B cell (primary cell): ENCODE data around the gene HPS4. TPM values are rescaled to one million over a fixed set of nuclear protein-coding genes. Genes with fewer than 3 reads are reported as not detected.

Source experiments
- ATAC-seq: fragments of 200-7000 bp; cut with Tn5 transposase; one replicate; pipeline ENCODE4 v1.10.0; 2021; ENCODE audit warnings: low read depth, mild to moderate bottlenecking, moderate number of reproducible peaks, moderate library complexity
- CTCF ChIA-PET: fragments of 350-600 bp; sonication (Branson Sonifier 250); formaldehyde crosslinking; loops from one replicate; lab custom pipeline; 2021; ENCODE audit warnings: antibody characterized with exemption, inconsistent platforms; lab: Charles Lee
- POLR2A ChIA-PET: fragments of 350-600 bp; sonication (Branson Sonifier 250); formaldehyde crosslinking; loops from one replicate; lab custom pipeline; 2021; ENCODE audit warnings: antibody characterized with exemption; lab: Charles Lee
- DNase-seq: peaks from one replicate; pipeline ENCODE4 v3.0.0; 2013
- H2AFZ ChIP-seq: 2 replicates; pipeline ENCODE4 v1.6.1; 2012; ENCODE audit warnings: mild to moderate bottlenecking, low read depth, low read length; ENCODE audit not compliant: insufficient read depth, poor library complexity, severe bottlenecking
- H3K27ac ChIP-seq, 2 donors: 1 replicate in 1 of 2; 2 replicates in 1 of 2; pipeline ENCODE4 v1.5.1; 2012 to 2013; ENCODE audit warnings: low read length in 2 of 2, mild to moderate bottlenecking in 2 of 2, moderate library complexity in 1 of 2
- H3K27me3 ChIP-seq, 4 experiments: fragments of 200-600 bp in 1 of 4; sonication (generic) in 1 of 4; replicated peaks in 1 of 4; 1 replicate in 2 of 4; 2 replicates in 2 of 4; pipeline versions ENCODE4 v1.6.1 to v1.7.0; 2013 to 2016; ENCODE audit warnings: low read length in 3 of 4, mild to moderate bottlenecking in 2 of 4, mixed read lengths in 1 of 4, moderate library complexity in 1 of 4; ENCODE audit not compliant: insufficient read depth in 4 of 4, control insufficient read depth in 3 of 4; ENCODE audit errors: control extremely low read depth in 1 of 4
- H3K36me3 ChIP-seq, 2 experiments: replicated peaks in 1 of 2; 1 replicate in 1 of 2; 2 replicates in 1 of 2; pipeline versions ENCODE4 v1.6.1 to v1.7.1; 2013; ENCODE audit warnings: low read length in 1 of 2; ENCODE audit not compliant: insufficient read depth in 2 of 2, control insufficient read depth in 1 of 2; ENCODE audit errors: control extremely low read depth in 1 of 2, extremely low read depth in 1 of 2
- H3K4me1 ChIP-seq, 2 donors: fragments of 200-600 bp in 1 of 2; sonication (generic) in 1 of 2; 1 replicate in 1 of 2; 2 replicates in 1 of 2; pipeline versions ENCODE4 v1.5.1 to v1.6.1; 2013 to 2017; ENCODE audit warnings: low read length in 2 of 2; ENCODE audit not compliant: control insufficient read depth in 2 of 2, insufficient read depth in 2 of 2
- H3K4me2 ChIP-seq: replicated peaks from 2 replicates; pipeline ENCODE3; 2012; ENCODE audit warnings: mild to moderate bottlenecking, low read depth, low read length; ENCODE audit not compliant: poor library complexity, severe bottlenecking
- H3K4me3 ChIP-seq, 5 experiments: fragments of 200-600 bp in 1 of 5; sonication (generic) in 1 of 5; 1 replicate in 3 of 5; 2 replicates in 2 of 5; pipeline versions ENCODE4 v1.5.1 to v1.7.0; 2011 to 2016; ENCODE audit warnings: low read length in 4 of 5, mild to moderate bottlenecking in 4 of 5, low read depth in 2 of 5, control low read depth in 1 of 5, moderate library complexity in 1 of 5; ENCODE audit not compliant: insufficient read depth in 1 of 5; ENCODE audit errors: control extremely low read depth in 1 of 5, extremely low read depth in 1 of 5
- H3K79me2 ChIP-seq: fragments of 200-600 bp; sonication (generic); one replicate; pipeline ENCODE4 v1.6.0; 2016; ENCODE audit warnings: low read length; ENCODE audit not compliant: control insufficient read depth, insufficient read depth
- H3K9ac ChIP-seq: fragments of 200-600 bp; sonication (generic); 2 replicates; pipeline ENCODE4 v1.6.1; 2017; ENCODE audit warnings: mild to moderate bottlenecking, low read length, moderate library complexity
- H3K9me3 ChIP-seq, 3 donors: one replicate each; pipeline versions ENCODE4 v1.6.1 to v1.7.1; 2013; ENCODE audit warnings: low read length in 2 of 3; ENCODE audit not compliant: control insufficient read depth in 2 of 3, insufficient read depth in 1 of 3; ENCODE audit errors: control extremely low read depth in 1 of 3
- H4K20me1 ChIP-seq: 2 replicates; pipeline ENCODE4 v1.6.0; 2012; ENCODE audit warnings: mild to moderate bottlenecking, low read length; ENCODE audit not compliant: insufficient read depth, control insufficient read depth, poor library complexity, severe bottlenecking
- H3K27ac Mint-ChIP-seq: one replicate; pipeline ENCODE4 v1.8.0; 2021; ENCODE audit warnings: mixed read lengths
- H3K27me3 Mint-ChIP-seq: one replicate; pipeline ENCODE4 v1.8.0; 2021; ENCODE audit warnings: mixed read lengths
- H3K4me1 Mint-ChIP-seq: one replicate; pipeline ENCODE4 v1.8.0; 2021; ENCODE audit warnings: mixed read lengths
- H3K4me3 Mint-ChIP-seq: one replicate; pipeline ENCODE4 v1.8.0; 2021; ENCODE audit warnings: mixed read lengths
- H3K9me3 Mint-ChIP-seq: one replicate; pipeline ENCODE4 v1.8.0; 2022; ENCODE audit warnings: mixed read lengths; ENCODE audit not compliant: insufficient read depth
- CTCF ChIP-seq: fragments of 200-600 bp; IDR thresholded peaks from one replicate; pipeline ENCODE4 v1.8.0; 2022; ENCODE audit warnings: antibody characterized with exemption, mild to moderate bottlenecking
- EZH2 ChIP-seq: IDR thresholded peaks from 2 replicates; pipeline ENCODE4 v1.6.1; 2012; ENCODE audit warnings: borderline replicate concordance, low read depth, mild to moderate bottlenecking, moderate library complexity, low read length; ENCODE audit not compliant: insufficient read depth, poor library complexity, severe bottlenecking
- WGBS: methylation state at CpG from one replicate; pipeline ENCODE4 v1.1.5; 2013; ENCODE audit warnings: missing lambda C conversion rate; ENCODE audit not compliant: insufficient coverage; 5-methylcytosine and 5-hydroxymethylcytosine counted together
- intact Hi-C: fragments of 100-400 bp; cut with micrococcal nuclease; formaldehyde crosslinking; loops from one replicate; pipeline ENCODE4 v1.10.0; 2022
- polyA plus RNA-seq: library from polyadenylated mRNA; depleted of rRNA; stranded (reverse); fragments of >200 nt; gene quantifications from 2 replicates; pipeline ENCODE4 v1.2.3, GENCODE V29; 2012
- total RNA-seq, 2 donors: library from RNA; stranded (reverse); fragments of 120-200 nt in 1 of 2; gene quantifications; 1 replicate in 1 of 2; 2 replicates in 1 of 2; pipeline versions ENCODE4 v1.2.3 to v1.2.4, GENCODE V29; 2013 to 2022

HPS4 gene
- total and polyA plus RNA-seq, 2 donors (not counting 1 experiment from before 2014, with no cell fraction given): 34.8 to 61.8 TPM

- Histone ChIP-seq H3K79me2 (peaks cover 86% of the 10 kb centered on the region), H4K20me1 (peaks cover 22% of the 10 kb centered on the region), H3K27ac (no peak overlapping the region), H3K9me3 (peaks cover 0 to 3% (median 0%) of the 10 kb centered on the region in 3 donors), H3K4me2 (no peak overlapping the region), H3K4me3 (no peak overlapping the region), H3K27me3 (no peaks in the 10 kb centered on the region), H2AFZ (no peak overlapping the region), H3K36me3 (peaks cover 11 to 42% of the 10 kb centered on the region in 2 experiments), H3K4me1 (peaks cover 13 to 17% of the 10 kb centered on the region in 2 donors), H3K9ac (no peak overlapping the region)
- Mint-ChIP-seq H3K4me1 (peaks cover 39% of the 10 kb centered on the region), H3K27me3 (no peaks in the 10 kb centered on the region), H3K27ac (no peak overlapping the region), H3K4me3 (no peak overlapping the region), H3K9me3 (no peaks in the 10 kb centered on the region)
- 92% methylated on average over 7 of the region's 11 CpGs for WGBS
- intact Hi-C loops: no loop called here
- TF ChIP-seq EZH2 (no peak), CTCF (no peak)
- ChIA-PET POLR2A (interaction anchor here (1.2 kb wide), 1 partner anchor 12 kb away, joined by 3 read pairs; no protein-coding TSS in a partner anchor), CTCF (interaction anchor here (1.4 to 1.7 kb wide), 3 partner anchors 24 to 42 kb away, joined by 3 to 7 read pairs (median 5); no protein-coding TSS in a partner anchor)
- DNase-seq: no peak
- no peak for ATAC-seq
Observed at GRCh38 chr22:26436903-26437515, 46.6 kb downstream of the HPS4 start.
